Body of pancreas (tissue), 4 donors: ENCODE results near the gene POLD2.

Experiments
- POLR2A ChIP-seq, 3 donors: fragments of 450-650 bp; IDR thresholded peaks; one replicate each; pipeline ENCODE4 v1.6.1; 2016; ENCODE audit warnings: antibody characterized with exemption in 3 of 3, mild to moderate bottlenecking in 2 of 3
- TF ChIP-seq, protein P1 (sequence below), 7 experiments: fragments of 450-650 bp in 4 of 7; fragments of 200-600 bp in 3 of 7; sonication (generic) in 3 of 7; IDR thresholded peaks; one replicate each; pipeline ENCODE4 v1.5.1; 2016 to 2019; ENCODE audit warnings: antibody characterized with exemption in 7 of 7

DNA sequence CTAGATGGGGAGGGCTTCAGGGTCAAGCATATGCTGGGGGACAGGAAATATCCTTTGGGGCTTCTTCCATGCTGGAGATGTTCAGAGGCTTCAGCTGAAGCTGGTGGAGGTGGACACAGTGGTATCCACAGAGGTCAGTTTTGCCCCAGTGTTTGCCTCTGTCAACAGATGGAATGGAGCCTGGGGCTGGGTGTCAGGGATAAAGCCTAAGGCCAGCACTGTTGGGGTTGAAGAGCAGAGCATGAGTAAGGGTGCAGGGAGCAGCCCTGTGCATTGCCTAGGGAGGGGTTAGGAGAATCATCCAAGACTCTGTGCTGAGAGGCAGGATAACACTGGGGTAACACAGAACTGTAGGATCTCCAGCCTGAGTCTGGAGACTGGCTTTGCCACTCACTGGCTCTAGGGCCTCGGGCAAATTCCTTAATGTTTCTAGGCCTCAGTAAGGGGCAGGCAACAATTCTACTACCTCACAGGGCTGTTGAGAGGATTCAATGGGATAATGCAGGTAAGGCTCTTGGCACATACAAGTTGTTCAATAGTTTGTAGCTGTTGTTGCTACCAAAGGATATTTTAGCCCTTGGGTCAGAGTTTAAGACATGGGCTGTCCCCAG lies 39.5 kb upstream of the POLD2 start:
- no peak for TF ChIP-seq POLR2A (IDR thresholded peaks at IDR 0.05)
- TF ChIP-seq, protein P1, sequence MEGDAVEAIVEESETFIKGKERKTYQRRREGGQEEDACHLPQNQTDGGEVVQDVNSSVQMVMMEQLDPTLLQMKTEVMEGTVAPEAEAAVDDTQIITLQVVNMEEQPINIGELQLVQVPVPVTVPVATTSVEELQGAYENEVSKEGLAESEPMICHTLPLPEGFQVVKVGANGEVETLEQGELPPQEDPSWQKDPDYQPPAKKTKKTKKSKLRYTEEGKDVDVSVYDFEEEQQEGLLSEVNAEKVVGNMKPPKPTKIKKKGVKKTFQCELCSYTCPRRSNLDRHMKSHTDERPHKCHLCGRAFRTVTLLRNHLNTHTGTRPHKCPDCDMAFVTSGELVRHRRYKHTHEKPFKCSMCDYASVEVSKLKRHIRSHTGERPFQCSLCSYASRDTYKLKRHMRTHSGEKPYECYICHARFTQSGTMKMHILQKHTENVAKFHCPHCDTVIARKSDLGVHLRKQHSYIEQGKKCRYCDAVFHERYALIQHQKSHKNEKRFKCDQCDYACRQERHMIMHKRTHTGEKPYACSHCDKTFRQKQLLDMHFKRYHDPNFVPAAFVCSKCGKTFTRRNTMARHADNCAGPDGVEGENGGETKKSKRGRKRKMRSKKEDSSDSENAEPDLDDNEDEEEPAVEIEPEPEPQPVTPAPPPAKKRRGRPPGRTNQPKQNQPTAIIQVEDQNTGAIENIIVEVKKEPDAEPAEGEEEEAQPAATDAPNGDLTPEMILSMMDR (IDR thresholded peaks at IDR 0.05): no peak
